Activated CD8-positive, alpha-beta memory T cell treated with anti-CD3 and anti-CD28 coated beads, Interleukin-2, amount 10 ng/mL, durations not matched to agents 7 days and 5 days (primary cell): Measurements from ENCODE around the gene CTSK. TPM values are rescaled to one million over a fixed set of nuclear protein-coding genes. Genes with fewer than 3 reads are reported as not detected.
A peak's percentile ranks its signal among the peaks of the same experiment; 100 is the strongest.
"Not testable (repeated sequence)": the region's sequence is repeated elsewhere in the genome, so short reads cannot be mapped to it uniquely, and the experiment has no call there.

Experiments
- ATAC-seq: fragments of 150-1000 bp; cut with Tn5 transposase; one replicate; pipeline ENCODE4 v1.10.0; 2021; ENCODE audit warnings: moderate library complexity
- CTCF ChIA-PET: fragments of 350-600 bp; sonication (Branson Sonifier 250); formaldehyde crosslinking; loops from one replicate; lab custom pipeline; 2021; ENCODE audit warnings: antibody characterized with exemption; lab: Charles Lee
- DNase-seq: peaks from one replicate; pipeline ENCODE4 v3.0.0-alpha.2; 2020
- H3K27ac Mint-ChIP-seq: one replicate; pipeline ENCODE4 v1.8.0; 2021; ENCODE audit warnings: mild to moderate bottlenecking, mixed read lengths
- H3K27me3 Mint-ChIP-seq: one replicate; pipeline ENCODE4 v1.8.0; 2021; ENCODE audit warnings: mixed read lengths
- H3K36me3 Mint-ChIP-seq: one replicate; pipeline ENCODE4 v1.8.0; 2021; ENCODE audit warnings: mild to moderate bottlenecking, mixed read lengths
- H3K4me1 Mint-ChIP-seq: one replicate; pipeline ENCODE4 v1.8.0; 2021; ENCODE audit warnings: mixed read lengths
- H3K4me3 Mint-ChIP-seq: one replicate; pipeline ENCODE4 v1.8.0; 2021; ENCODE audit warnings: mild to moderate bottlenecking, moderate library complexity, mixed read lengths
- H3K9me3 Mint-ChIP-seq: one replicate; pipeline ENCODE4 v1.8.0; 2022; ENCODE audit warnings: low read depth, mixed read lengths
- total RNA-seq, 2 experiments: library from RNA; stranded (reverse); gene quantifications; one replicate each; pipeline ENCODE4 v1.2.3, GENCODE V29; 2021

The CTSK gene
- total RNA-seq, 2 experiments from 2014 or later: 5.7 to 6.4 TPM

DNA sequence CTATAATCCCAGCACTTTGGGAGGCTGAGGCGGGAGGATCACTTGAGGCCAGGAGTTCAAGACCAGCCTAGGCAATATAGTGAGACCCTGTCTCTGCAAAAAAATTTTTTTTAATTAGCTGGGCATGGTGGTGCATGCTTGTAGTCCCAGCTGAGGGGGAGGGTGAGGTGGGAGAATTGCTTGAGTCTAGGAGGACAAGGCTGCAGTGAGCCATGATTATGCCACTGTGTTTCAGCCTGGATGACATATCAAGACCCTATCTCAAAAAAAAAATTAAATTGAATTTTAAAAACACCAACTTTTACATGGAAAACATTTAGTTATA lies 42.1 kb downstream of the CTSK start:
- CTCF ChIA-PET: interaction anchor here (1.1 to 1.9 kb wide), 4 partner anchors 43 to 206 kb away, joined by 3 to 6 read pairs (median 5); partner anchors contain the start of genes CTSK and SETDB1
- Mint-ChIP-seq H3K36me3 (peaks cover 24% of the 10 kb centered on the region), H3K4me1 (peaks cover 41% of the 10 kb centered on the region), H3K27ac (peak overlapping the region; percentile 96), H3K4me3 (peak overlapping the region; percentile 97)
- H3K27me3 Mint-ChIP-seq, H3K9me3 Mint-ChIP-seq, DNase-seq: not testable (repeated sequence)
- ATAC-seq: peak; percentile 22

DNA sequence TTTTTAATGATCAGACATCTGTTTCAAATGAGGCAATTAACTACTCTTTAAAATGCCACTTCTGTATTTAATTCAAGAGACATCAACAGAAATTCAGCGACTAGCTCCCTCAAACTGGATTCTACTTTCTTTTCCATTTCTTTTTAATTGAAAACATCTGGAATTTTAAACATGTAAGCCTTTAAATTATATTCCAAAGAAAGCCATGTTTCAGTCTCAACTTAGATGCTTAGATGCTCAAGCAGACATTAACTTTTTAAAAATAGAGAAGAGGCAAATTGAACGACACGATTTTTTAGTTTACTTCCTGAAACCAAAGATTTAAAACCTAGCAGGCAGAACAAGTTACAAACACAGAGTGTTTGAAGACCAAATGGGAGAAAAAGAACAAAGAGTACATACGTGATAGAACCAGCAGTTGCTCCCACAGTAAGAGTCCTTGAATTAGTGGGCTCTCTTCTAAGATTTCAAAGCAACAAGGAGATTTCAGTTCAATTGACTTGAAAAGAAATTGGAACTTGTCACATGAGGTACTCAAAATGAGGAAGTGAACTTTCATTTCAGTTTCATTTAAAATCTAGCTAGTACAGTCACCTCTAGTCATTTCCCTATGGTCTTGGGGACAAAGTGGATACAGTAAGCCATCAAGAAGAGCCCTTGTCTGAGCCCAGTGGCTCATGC lies 42.6 kb downstream of the CTSK start, which contains the start of gene CTSS:
Gene CTSS, minus strand, starts transcription at position 483 of the 681 bp plus-strand sequence. CDS start 1,015 bp downstream, outside the sequence.
- Mint-ChIP-seq H3K4me3 (peak within 1 kb of the TSS; percentile 97), H3K9me3 (no peaks in the 10 kb centered on the region), H3K27ac (peak within 1 kb of the TSS; percentile 96), H3K36me3 (peaks cover 28% of the 10 kb centered on the region), H3K27me3 (peaks cover 6% of the 10 kb centered on the region), H3K4me1 (peaks cover 39% of the 10 kb centered on the region)
- peak; percentile 92 for ATAC-seq
- DNase-seq: no peak
- CTCF ChIA-PET: interaction anchor here (1.1 to 1.9 kb wide), 5 partner anchors 43 to 209 kb away, joined by 3 to 6 read pairs (median 4); partner anchors contain the start of genes CERS2, CTSK and SETDB1

DNA sequence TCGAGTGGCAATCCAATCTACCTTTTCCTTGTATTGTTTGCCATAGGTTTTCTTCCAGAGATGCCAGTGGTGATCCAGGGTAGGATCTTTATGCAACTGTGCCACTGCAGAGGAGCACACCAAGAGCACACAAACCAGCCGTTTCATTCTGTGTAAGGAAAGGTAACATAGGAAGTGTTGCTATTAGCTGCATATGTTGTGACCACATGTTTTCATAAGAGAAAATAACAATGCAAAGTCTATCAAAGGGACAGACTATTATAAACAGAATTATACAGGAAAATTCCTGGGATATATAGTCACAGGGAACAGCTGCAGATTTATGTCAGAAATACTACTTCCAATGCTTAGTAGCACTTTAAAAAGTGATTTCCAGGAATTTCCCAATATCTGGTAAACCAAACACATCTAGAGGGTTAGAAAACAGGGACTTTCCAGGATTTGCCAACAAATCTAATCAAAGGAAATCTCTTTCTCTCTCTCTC lies 43.4 kb downstream of the CTSK start:
- H3K4me3 Mint-ChIP-seq: peak overlapping the region; percentile 97
- peaks cover 2% of the 10 kb centered on the region for H3K9me3 Mint-ChIP-seq
- CTCF ChIA-PET: interaction anchor here (0.9 to 1.9 kb wide), 3 partner anchors 123 to 209 kb away, joined by 3 to 6 read pairs (median 4); partner anchors contain the start of gene CERS2
- H3K27ac Mint-ChIP-seq: peak overlapping the region; percentile 96
- peaks cover 34% of the 10 kb centered on the region for H3K36me3 Mint-ChIP-seq
- H3K27me3 Mint-ChIP-seq: peaks cover 2% of the 10 kb centered on the region
- ATAC-seq (peak; percentile 63), DNase-seq (no peak)
- peaks cover 42% of the 10 kb centered on the region for H3K4me1 Mint-ChIP-seq

DNA sequence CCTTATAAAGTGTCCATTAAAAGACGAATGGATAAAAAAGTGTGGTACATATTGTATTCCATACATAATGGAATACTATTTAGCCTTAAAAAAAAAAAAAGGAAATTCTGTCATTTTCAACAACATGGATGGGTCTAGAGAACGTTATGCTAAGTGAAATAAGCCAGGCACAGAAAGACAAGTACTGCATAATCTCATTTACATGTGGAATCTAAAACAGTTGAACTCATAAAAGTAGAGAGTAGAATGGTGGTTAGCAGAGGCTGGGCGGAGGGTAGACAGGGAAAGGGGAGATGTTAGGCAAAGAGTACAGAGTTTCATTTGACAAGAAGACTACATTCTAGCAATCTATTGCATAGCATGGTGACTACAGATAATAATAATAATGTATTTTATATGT lies 45.0 kb downstream of the CTSK start:
- Mint-ChIP-seq H3K27ac (no peak overlapping the region), H3K36me3 (peaks cover 39% of the 10 kb centered on the region), H3K4me3 (peak overlapping the region; percentile 10), H3K9me3 (peaks cover 2% of the 10 kb centered on the region), H3K27me3 (no peaks in the 10 kb centered on the region), H3K4me1 (peaks cover 42% of the 10 kb centered on the region)
- ATAC-seq (no peak), DNase-seq (no peak)
- CTCF ChIA-PET: no interaction called here

DNA sequence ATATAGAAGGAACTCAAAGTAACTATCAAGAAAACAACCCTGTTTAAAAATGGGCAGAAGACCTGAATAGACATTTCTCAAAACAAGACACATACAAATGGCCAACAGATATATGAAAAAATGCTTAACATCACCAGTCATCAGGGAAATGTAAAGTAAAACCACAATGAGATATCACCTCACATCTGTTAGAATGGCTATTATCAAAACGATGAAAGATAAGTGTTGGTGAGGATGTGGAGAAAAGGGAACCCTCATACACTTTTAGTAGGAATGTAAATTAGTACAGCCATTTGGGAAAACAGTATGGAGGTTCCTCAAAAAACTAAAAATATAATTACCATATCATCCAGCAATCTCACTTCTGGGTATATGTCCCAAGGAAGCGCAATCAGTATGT lies 45.5 kb downstream of the CTSK start:
- ATAC-seq (no peak), DNase-seq (no peak)
- H3K4me3 Mint-ChIP-seq: no peak overlapping the region
- no peaks in the 10 kb centered on the region for H3K27me3 Mint-ChIP-seq
- peaks cover 42% of the 10 kb centered on the region for H3K36me3 Mint-ChIP-seq
- H3K4me1 Mint-ChIP-seq: peaks cover 42% of the 10 kb centered on the region
- CTCF ChIA-PET: no interaction called here
- no peak overlapping the region for H3K27ac Mint-ChIP-seq
- H3K9me3 Mint-ChIP-seq: peaks cover 2% of the 10 kb centered on the region

DNA sequence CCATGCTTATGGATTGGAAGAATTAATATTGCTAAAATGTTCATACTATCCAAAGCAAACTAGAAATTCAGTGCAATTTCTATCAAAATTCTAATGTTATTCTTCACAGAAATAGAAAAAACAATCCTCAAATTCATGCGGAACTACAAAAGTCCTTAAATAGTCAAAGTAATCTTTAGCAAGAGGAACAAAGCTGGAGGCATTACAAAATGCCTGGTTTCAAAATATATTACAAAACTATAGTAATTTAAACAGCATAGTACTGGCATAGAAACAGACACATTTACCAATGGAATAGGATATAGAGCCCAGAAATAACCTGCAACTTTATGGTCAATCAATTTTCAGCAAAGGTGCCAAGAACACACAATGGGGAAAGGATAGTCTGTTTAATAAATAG lies 46.3 kb downstream of the CTSK start:
- Mint-ChIP-seq H3K36me3 (peaks cover 47% of the 10 kb centered on the region), H3K9me3 (peaks cover 2% of the 10 kb centered on the region), H3K27me3 (no peaks in the 10 kb centered on the region), H3K4me1 (peaks cover 41% of the 10 kb centered on the region), H3K27ac (no peak overlapping the region), H3K4me3 (no peak overlapping the region)
- CTCF ChIA-PET: no interaction called here
- DNase-seq: no peak
- ATAC-seq: no peak

DNA sequence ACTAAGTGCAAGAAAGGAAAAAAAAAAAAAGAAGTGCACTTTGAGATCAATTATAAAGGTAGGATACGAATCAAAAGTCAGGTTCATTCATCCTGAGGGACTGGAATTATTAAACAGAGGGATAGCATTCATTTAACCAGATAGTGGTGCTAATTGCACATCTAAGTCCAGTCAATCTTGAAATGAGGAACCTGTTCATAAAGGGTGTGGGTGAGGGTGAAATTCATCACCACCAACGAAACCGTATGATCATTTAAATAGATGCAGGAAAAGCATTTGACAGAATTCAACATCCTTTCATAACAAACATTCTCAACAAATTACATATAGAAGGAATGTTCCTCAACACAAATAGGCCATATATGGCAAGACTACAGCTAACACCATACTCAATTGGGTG lies 48.0 kb downstream of the CTSK start:
- peaks cover 30% of the 10 kb centered on the region for H3K4me1 Mint-ChIP-seq
- CTCF ChIA-PET: no interaction called here
- H3K36me3 Mint-ChIP-seq: peaks cover 53% of the 10 kb centered on the region
- H3K4me3 Mint-ChIP-seq: no peak overlapping the region
- DNase-seq (no peak), ATAC-seq (no peak)
- H3K27me3 Mint-ChIP-seq: no peaks in the 10 kb centered on the region
- peaks cover 2% of the 10 kb centered on the region for H3K9me3 Mint-ChIP-seq
- no peak overlapping the region for H3K27ac Mint-ChIP-seq

DNA sequence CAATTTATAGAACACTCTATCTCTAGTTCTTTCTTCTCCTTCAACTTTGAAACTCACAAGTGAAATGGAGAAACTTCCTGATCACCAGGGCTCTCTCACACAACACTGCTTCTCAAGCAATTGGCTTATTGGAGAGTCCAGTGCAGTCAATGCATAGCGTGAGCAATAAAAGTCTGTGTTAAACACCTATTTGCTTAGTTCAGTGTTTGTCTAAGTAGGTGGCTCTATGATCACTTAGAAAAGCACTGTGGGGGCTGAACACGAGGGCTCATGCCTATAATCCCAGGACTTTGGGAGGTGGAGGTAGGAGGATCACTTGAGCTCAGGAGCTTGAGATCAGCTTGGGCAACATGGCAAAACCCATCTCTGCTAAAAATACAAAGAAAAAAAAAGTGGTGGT lies 54.6 kb downstream of the CTSK start:
- no peak for ATAC-seq
- peaks cover 54% of the 10 kb centered on the region for H3K36me3 Mint-ChIP-seq
- no peaks in the 10 kb centered on the region for H3K9me3 Mint-ChIP-seq
- DNase-seq: no peak
- H3K4me1 Mint-ChIP-seq: peaks cover 9% of the 10 kb centered on the region
- H3K27ac Mint-ChIP-seq: no peak overlapping the region
- H3K27me3 Mint-ChIP-seq: no peaks in the 10 kb centered on the region
- H3K4me3 Mint-ChIP-seq: no peak overlapping the region
- CTCF ChIA-PET: no interaction called here

DNA sequence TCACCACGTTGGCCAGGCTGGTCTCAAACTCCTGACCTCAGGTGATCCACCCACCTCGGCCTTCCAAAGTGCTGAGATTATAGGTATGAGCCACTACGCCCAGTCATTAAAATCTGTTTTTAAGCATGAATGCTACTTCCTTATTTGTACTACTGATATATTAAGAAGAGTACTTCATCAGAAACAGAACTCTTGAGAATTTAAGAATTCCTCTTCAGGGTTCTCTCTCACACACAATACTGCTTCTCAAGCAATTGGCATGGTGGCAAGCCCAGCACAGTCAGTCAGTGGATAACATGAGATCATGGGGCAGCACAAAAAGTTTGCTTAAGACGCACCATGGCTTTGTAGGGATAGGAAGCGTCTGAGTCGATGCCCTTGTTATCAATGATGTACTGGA lies 56.6 kb downstream of the CTSK start:
- Mint-ChIP-seq H3K27ac (no peak overlapping the region), H3K4me3 (no peak overlapping the region), H3K9me3 (no peaks in the 10 kb centered on the region), H3K36me3 (peaks cover 47% of the 10 kb centered on the region), H3K4me1 (peaks cover 9% of the 10 kb centered on the region), H3K27me3 (no peaks in the 10 kb centered on the region)
- CTCF ChIA-PET: no interaction called here
- ATAC-seq (no peak), DNase-seq (no peak)

DNA sequence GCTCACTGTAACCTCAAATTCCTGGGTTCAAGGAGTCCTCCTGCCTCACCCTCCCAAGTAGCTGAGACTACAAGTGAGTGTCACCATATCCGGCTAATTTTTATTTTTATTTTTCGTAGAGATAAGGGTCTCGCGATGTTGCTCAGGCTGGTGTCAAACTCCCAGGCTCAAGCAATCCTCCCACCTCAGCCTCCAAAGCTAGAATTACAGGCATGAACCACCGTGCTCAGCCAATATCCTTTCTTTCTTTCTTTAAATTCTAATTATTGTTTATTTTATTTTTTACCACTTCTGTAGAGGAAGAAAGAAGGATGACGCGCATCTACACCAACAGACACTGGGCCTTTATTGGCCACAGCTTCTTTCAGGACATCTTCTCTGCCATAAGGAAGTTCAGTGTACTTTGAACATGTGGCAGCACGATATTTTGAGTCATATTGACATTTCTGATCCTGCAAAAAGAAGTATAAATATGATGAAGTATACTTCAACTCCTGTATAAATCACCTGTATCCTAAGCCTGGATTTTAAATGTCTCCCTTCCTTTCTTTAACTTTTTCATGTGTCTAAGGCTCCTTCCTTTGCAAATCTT lies 58.2 kb downstream of the CTSK start:
- Mint-ChIP-seq H3K4me3 (no peak overlapping the region), H3K36me3 (peaks cover 40% of the 10 kb centered on the region), H3K9me3 (no peaks in the 10 kb centered on the region), H3K27ac (no peak overlapping the region), H3K27me3 (no peaks in the 10 kb centered on the region), H3K4me1 (peaks cover 9% of the 10 kb centered on the region)
- CTCF ChIA-PET: interaction anchor here (1.4 kb wide), 1 partner anchor 171 kb away, joined by 3 read pairs; no protein-coding TSS in a partner anchor
- ATAC-seq: no peak
- no peak for DNase-seq

DNA sequence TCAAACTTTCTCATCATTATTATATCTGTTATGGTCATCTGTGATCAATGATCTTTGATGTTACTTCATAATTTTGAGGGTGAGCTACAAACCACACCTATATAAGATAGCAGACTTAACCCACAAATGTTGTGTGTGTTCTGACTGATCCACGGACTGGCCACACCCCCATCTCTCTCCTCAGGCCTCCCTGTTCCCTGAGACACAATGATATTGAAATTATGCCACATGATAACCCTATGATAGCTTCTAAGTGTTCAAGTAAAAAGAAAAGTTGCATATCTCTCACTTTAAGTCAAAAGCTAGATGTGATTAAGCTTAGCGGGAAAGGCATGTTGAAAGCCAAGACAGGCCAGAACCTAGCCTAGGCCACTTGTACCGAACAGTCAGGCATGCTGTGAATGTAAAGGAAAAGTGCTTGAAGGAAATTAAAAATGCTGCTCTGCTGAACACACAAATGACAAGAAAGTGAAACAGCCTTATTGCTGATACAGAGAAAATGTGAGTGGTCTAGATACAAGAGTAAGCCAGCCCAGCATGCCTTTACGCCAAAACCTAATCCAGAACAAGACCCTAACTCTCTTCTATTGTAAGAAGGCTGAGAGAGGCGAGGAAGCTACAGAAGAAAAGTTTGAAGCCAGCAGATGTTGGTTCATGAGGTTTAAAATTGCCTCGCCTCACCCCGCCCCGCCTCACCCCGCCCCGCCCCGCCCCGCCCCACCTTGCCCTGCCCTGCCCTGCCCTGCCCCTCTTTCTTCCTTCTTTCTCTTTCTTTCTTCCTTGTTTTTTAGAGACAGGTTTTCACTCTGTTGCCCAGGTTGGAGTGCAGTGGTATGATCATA lies 59.0 kb downstream of the CTSK start:
- no peak overlapping the region for H3K4me3 Mint-ChIP-seq
- ATAC-seq: no peak

More for the DNA sequence above, 59.0 kb downstream of the CTSK start:
- Mint-ChIP-seq H3K36me3 (peaks cover 35% of the 10 kb centered on the region), H3K4me1 (peaks cover 9% of the 10 kb centered on the region), H3K27ac (no peak overlapping the region), H3K9me3 (no peaks in the 10 kb centered on the region), H3K27me3 (no peaks in the 10 kb centered on the region)
- no peak for DNase-seq
- CTCF ChIA-PET: interaction anchor here (1.4 kb wide), 1 partner anchor 172 kb away, joined by 3 read pairs; no protein-coding TSS in a partner anchor
